Esophagus (tissue), 2 donors: Measurements from ENCODE around the gene U2AF1L4. TPM values are rescaled to one million over a fixed set of nuclear protein-coding genes. Genes with fewer than 3 reads are reported as not detected.

Experiments used
- H3K27ac ChIP-seq, 2 donors: one replicate each; pipeline ENCODE4 v1.5.1; 2013; ENCODE audit warnings: low read depth in 2 of 2, mild to moderate bottlenecking in 2 of 2, inconsistent platforms in 1 of 2, low read length in 1 of 2, moderate library complexity in 1 of 2
- H3K27me3 ChIP-seq, 2 donors: one replicate each; pipeline ENCODE4 v1.6.1; 2013; ENCODE audit warnings: low read length in 2 of 2, control low read depth in 1 of 2, mild to moderate bottlenecking in 1 of 2; ENCODE audit not compliant: insufficient read depth in 2 of 2, control insufficient read depth in 1 of 2
- H3K36me3 ChIP-seq, 2 donors: one replicate each; pipeline ENCODE4 v1.6.1; 2013; ENCODE audit warnings: low read length in 1 of 2; ENCODE audit not compliant: control insufficient read depth in 2 of 2, insufficient read depth in 2 of 2
- H3K4me1 ChIP-seq, 2 donors: one replicate each; pipeline ENCODE4 v1.6.1; 2013; ENCODE audit warnings: low read length in 1 of 2; ENCODE audit not compliant: control insufficient read depth in 2 of 2, insufficient read depth in 2 of 2
- H3K4me3 ChIP-seq, 2 donors: one replicate each; pipeline ENCODE4 v1.5.1; 2013; ENCODE audit warnings: low read length in 2 of 2, mild to moderate bottlenecking in 2 of 2, low read depth in 1 of 2, moderate library complexity in 1 of 2
- H3K9me3 ChIP-seq, 2 donors: one replicate each; pipeline ENCODE4 v1.6.1; 2013; ENCODE audit warnings: mild to moderate bottlenecking in 2 of 2, low read depth in 1 of 2, low read length in 1 of 2, moderate library complexity in 1 of 2; ENCODE audit not compliant: control insufficient read depth in 2 of 2, insufficient read depth in 1 of 2
- WGBS, 2 donors: extraction: QIAGEN DNeasy Blood & Tissue Kit; methylation state at CpG; one replicate each; pipeline ENCODE4 v1.1.7; 2013; 5-methylcytosine and 5-hydroxymethylcytosine counted together
- polyA plus RNA-seq, 2 donors: library from polyadenylated mRNA; stranded (reverse); fragments of 200-250 nt; gene quantifications; one replicate each; pipeline ENCODE4 v1.2.3, GENCODE V29; 2013
- donor health status: healthy with polysubstance abuse.
- donor health status: Bipolar disorder and iron deficiency.

U2AF1L4 gene
- polyA plus RNA-seq, 2 donors, result 17.4 to 43.4 TPM

DNA sequence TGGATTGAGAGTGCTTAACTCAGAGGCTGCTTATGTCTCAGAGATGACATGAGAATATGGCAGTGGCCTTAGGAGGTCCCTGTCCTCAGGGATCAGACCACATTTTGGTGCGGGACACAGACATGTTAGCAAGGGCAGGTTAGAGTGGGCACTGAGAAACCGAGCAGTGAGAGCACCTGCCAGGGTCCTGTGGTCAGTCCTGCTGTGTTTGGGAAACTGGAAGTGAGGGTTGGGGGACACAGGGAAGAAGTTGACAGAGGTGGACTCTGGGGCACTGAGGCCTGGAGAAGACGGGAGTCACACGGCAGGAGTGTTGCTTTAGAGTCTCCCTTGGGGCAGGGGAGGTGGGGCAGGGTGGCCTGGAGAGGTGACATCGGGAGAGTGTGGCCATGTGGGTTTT is 10.3 kb downstream of the U2AF1L4 start:
- Histone ChIP-seq H3K4me3 (no peak overlapping the region), H3K4me1 (peaks cover 4 to 14% of the 10 kb centered on the region in 2 donors), H3K9me3 (no peaks in the 10 kb centered on the region), H3K27me3 (no peaks in the 10 kb centered on the region), H3K27ac (no peak overlapping the region), H3K36me3 (peaks cover 32 to 70% of the 10 kb centered on the region in 2 donors)
- 78 to 85% methylated on average over 5 of the region's 5 CpGs for WGBS, 2 donors

DNA sequence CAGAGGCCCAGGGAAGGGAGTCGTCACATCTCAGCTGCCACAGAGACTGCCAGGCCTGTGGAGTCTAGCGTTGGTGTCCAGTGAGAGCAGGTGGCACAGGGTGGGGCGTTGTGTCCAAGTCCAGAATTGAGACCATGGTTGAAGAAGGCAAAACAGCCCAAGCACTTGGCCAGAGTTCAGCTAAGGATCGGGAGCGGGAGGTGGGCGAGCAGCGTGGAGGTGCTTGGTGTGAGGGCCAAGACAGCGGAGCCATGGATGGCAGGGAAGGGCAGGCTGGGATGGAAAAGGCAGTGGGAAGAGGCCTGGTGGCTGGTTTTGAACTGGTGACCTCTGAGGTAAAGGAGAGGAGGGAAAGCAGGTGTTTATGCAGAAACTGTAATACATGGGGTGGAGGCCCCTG is 10.9 kb downstream of the U2AF1L4 start:
- no peak overlapping the region for H3K27ac ChIP-seq
- peaks cover 4 to 10% of the 10 kb centered on the region in 2 donors for H3K4me1 ChIP-seq
- WGBS, 2 donors, result 95% methylated on average over 8 of the region's 8 CpGs
- no peaks in the 10 kb centered on the region for H3K27me3 ChIP-seq
- H3K9me3 ChIP-seq, result no peaks in the 10 kb centered on the region
- peaks cover 32 to 77% of the 10 kb centered on the region in 2 donors for H3K36me3 ChIP-seq
- H3K4me3 ChIP-seq, result no peak overlapping the region

DNA sequence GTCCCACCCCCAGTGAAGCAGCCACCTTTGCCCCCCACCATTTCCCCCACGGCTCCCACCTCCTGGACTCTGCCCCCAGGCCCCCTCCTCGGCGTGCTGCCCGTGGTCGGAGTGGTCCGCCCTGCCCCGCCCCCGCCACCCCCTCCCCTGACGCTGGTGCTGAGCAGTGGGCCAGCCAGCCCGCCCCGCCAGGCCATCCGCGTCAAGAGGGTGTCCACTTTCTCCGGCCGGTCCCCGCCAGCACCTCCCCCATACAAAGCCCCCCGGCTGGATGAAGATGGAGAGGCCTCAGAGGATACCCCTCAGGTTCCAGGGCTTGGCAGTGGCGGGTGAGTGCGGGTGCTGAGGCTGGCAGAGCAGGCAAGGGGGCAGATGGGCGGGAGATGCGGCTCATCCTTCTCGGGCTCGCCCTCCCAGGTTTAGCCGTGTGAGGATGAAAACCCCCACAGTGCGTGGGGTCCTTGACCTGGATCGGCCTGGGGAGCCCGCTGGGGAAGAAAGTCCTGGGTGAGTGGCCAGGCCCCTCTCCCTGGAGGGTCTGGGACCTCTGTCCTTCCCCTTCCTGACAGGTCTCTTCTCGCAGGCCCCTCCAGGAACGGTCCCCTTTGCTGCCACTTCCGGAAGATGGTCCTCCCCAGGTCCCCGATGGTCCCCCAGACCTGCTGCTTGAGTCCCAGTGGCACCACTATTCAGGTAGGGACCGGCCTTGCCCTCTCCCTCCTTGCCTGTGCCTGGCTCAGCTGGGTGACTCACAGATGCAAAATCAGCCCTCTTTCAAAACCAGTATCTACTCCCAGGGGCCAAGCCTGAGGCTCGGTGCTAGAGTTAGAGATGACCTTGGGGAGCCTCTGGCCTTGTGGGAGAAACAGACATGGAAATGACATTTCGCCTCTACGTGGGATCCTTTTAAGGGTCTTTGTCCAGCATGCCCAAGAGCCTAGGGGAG is 11.8 kb downstream of the U2AF1L4 start:
- H3K36me3 ChIP-seq, result peaks cover 34 to 84% of the 10 kb centered on the region in 2 donors
- WGBS, 2 donors, result 89 to 90% methylated on average over 35 of the region's 35 CpGs
- H3K4me1 ChIP-seq, result peaks cover 4 to 10% of the 10 kb centered on the region in 2 donors
- no peak overlapping the region for H3K27ac ChIP-seq
- H3K27me3 ChIP-seq, result no peaks in the 10 kb centered on the region
- H3K9me3 ChIP-seq, result no peaks in the 10 kb centered on the region
- no peak overlapping the region for H3K4me3 ChIP-seq

DNA sequence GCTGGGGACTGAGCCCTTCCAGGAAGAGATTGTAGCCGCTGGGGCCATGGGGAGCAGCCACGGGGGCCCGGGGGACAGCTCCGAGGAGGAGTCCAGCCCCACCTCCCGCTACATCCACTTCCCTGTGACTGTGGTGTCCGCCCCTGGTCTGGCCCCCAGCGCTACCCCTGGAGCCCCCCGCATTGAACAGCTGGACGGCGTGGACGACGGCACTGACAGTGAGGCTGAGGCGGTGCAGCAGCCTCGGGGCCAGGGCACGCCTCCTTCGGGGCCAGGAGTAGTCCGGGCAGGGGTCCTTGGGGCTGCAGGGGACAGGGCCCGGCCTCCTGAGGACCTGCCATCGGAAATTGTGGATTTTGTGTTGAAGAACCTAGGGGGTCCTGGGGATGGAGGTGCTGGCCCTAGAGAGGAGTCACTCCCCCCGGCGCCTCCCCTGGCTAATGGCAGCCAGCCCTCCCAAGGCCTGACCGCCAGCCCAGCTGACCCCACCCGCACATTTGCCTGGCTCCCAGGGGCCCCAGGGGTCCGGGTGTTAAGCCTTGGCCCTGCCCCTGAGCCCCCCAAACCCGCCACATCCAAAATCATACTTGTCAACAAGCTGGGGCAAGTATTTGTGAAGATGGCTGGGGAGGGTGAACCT is 12.6 kb downstream of the U2AF1L4 start:
- no peak overlapping the region for H3K27ac ChIP-seq
- no peaks in the 10 kb centered on the region for H3K27me3 ChIP-seq
- peaks cover 27 to 82% of the 10 kb centered on the region in 2 donors for H3K36me3 ChIP-seq
- no peak overlapping the region for H3K4me3 ChIP-seq
- H3K4me1 ChIP-seq, result peaks cover 4 to 10% of the 10 kb centered on the region in 2 donors
- WGBS, 2 donors, result 86 to 87% methylated on average over 24 to 25 of the region's 25 CpGs
- no peaks in the 10 kb centered on the region for H3K9me3 ChIP-seq

DNA sequence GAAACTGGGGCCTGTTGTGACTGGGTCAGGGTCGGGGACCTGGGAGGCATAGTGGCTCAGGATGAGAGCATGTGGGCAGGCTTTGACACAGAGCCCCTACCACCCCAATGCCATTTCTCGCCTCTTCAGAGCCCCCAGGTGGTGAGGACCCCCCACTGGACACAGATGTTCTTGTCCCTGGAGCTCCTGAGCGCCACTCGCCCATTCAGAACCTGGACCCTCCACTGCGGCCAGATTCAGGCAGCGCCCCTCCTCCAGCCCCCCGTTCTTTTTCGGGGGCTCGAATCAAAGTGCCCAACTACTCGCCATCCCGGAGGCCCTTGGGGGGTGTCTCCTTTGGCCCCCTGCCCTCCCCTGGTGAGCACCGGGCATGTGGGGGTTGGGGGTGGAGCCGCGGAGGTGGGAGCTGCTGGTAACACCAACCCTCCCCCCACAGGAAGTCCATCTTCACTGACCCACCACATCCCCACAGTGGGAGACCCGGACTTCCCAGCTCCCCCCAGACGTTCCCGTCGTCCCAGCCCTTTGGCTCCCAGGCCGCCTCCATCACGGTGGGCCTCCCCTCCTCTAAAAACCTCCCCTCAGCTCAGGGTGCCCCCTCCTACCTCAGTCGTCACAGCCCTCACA is 13.3 kb downstream of the U2AF1L4 start:
- Histone ChIP-seq H3K27me3 (no peaks in the 10 kb centered on the region), H3K36me3 (peaks cover 32 to 83% of the 10 kb centered on the region in 2 donors), H3K4me3 (no peak overlapping the region), H3K4me1 (peaks cover 4 to 10% of the 10 kb centered on the region in 2 donors), H3K27ac (peak overlapping the region in 1 of 2 donors; percentile 65), H3K9me3 (no peaks in the 10 kb centered on the region)
- WGBS, 2 donors, result 76 to 87% methylated on average over 21 of the region's 21 CpGs

DNA sequence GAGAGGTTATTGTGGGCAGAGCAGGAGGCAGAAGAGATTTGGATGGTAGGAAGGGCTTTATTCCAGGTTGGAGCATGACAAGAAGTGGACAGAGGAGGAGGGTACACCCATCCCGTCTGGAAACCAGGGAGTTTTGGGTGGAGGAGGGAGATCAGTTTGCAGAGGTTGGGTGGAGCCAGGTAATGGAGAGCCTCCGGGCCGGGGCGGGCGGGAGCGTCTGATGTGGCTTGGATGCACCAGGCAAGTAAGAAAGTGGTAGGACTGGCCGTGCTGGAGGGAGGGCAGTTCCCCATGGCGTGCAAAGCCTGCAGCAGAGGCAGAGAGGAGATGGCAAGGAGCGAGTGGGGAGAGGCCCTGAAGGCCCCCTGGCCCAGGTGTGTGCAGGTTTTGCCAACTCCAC is 13.9 kb downstream of the U2AF1L4 start:
- H3K4me1 ChIP-seq, result peaks cover 4 to 10% of the 10 kb centered on the region in 2 donors
- H3K4me3 ChIP-seq, result no peak overlapping the region
- peak overlapping the region; percentile 5 to 65 for H3K27ac ChIP-seq
- H3K27me3 ChIP-seq, result no peaks in the 10 kb centered on the region
- H3K36me3 ChIP-seq, result peaks cover 33 to 80% of the 10 kb centered on the region in 2 donors
- no peaks in the 10 kb centered on the region for H3K9me3 ChIP-seq
- 54 to 75% methylated on average over 9 of the region's 9 CpGs for WGBS, 2 donors

DNA sequence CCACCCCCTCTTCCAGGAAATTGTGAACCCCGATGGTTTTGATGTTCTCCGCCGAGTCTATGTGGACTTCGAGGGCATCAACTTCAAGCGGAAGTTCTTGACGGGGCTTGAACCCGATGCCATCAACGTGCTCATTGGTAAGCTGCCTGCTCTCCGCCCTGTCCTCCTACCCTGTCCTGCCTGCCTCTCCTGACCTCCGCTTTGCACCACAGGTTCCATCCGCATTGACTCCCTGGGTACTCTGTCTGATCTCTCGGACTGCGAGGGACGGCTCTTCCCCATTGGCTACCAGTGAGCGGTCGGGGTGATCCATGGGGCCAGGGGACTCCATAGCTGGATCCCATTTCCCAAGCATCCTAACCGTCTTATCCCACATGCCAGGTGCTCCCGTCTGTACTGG is 14.9 kb downstream of the U2AF1L4 start:
- Histone ChIP-seq H3K9me3 (no peaks in the 10 kb centered on the region), H3K27me3 (no peaks in the 10 kb centered on the region), H3K4me3 (no peak overlapping the region), H3K27ac (peak overlapping the region in 1 of 2 donors; percentile 65), H3K36me3 (peaks cover 41 to 86% of the 10 kb centered on the region in 2 donors), H3K4me1 (peaks cover 4 to 10% of the 10 kb centered on the region in 2 donors)
- WGBS, 2 donors, result 85 to 92% methylated on average over 18 of the region's 18 CpGs

DNA sequence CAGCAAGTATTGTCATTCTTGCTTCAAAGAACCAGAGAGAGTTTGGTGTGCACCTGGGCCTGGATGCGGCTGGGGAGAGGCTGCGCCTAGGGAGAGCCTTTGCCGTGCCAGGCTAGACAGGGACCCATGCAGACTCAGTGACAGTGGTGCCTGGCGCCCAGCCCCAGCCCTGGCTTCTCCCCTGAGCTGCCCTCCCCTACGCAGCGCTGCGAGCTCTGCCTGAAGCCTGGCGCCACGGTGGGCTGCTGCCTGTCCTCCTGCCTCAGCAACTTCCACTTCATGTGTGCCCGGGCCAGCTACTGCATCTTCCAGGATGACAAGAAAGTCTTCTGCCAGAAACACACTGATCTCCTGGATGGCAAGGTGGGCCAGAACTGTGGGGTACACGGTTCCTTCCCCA is 15.5 kb downstream of the U2AF1L4 start:
- Histone ChIP-seq H3K4me1 (peaks cover 4 to 10% of the 10 kb centered on the region in 2 donors), H3K27ac (no peak overlapping the region), H3K4me3 (no peak overlapping the region), H3K27me3 (no peaks in the 10 kb centered on the region), H3K9me3 (no peaks in the 10 kb centered on the region), H3K36me3 (peaks cover 43 to 88% of the 10 kb centered on the region in 2 donors)
- 93 to 94% methylated on average over 11 of the region's 11 CpGs for WGBS, 2 donors

DNA sequence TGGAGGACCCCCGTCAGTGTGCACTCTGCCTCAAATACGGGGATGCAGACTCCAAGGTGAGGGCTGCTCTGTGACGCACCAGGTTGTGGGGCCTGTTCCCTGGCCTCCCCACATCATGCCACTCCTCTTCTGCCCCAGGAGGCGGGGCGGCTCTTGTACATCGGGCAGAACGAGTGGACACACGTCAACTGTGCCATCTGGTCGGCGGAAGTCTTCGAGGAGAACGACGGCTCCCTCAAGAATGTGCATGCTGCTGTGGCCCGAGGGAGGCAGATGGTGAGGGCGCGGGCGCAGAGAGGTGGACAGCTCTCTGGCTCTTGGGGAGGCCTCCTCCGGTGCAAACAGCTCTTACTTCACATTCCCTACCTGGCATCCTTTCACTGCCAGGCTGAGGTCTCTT is 16.2 kb downstream of the U2AF1L4 start:
- H3K27me3 ChIP-seq, result no peaks in the 10 kb centered on the region
- peaks cover 42 to 89% of the 10 kb centered on the region in 2 donors for H3K36me3 ChIP-seq
- 83 to 89% methylated on average over 18 of the region's 18 CpGs for WGBS, 2 donors
- no peak overlapping the region for H3K27ac ChIP-seq
- no peak overlapping the region for H3K4me3 ChIP-seq
- H3K9me3 ChIP-seq, result no peaks in the 10 kb centered on the region
- peaks cover 4 to 10% of the 10 kb centered on the region in 2 donors for H3K4me1 ChIP-seq
